ENCODE results near the gene LCE2C.
"Not testable (repeated sequence)": the region's sequence is repeated elsewhere in the genome, so short reads cannot be mapped to it uniquely, and the experiment has no call there.

Gene LCE2C

GRCh38 chr1:152674983-152675382, at the start of gene LCE2C:
LCE2C (plus strand) TSS chr1:152675279; CDS start chr1:152676016, 737 bp downstream.
- not testable (repeated sequence) for H3K36me3 ChIP-seq (ENCODE audit: insufficient read depth, low read length); H3F3A ChIP-seq (ENCODE audit: insufficient read depth, low read length); H3K27ac ChIP-seq (ENCODE audit: low read depth, low read length, poor library complexity, severe bottlenecking); H3K27me3 ChIP-seq (ENCODE audit: insufficient read depth, low read length); H3K9me3 ChIP-seq (ENCODE audit: low read length); H3K9ac ChIP-seq (ENCODE audit: low read length); H3K4me1 ChIP-seq (ENCODE audit: insufficient read depth, low read length, severe bottlenecking); H4K20me1 ChIP-seq (ENCODE audit: insufficient read depth, low read length); H3K9me2 ChIP-seq (ENCODE audit: low read depth, low read length); H2AFZ ChIP-seq (ENCODE audit: low read length); H3K79me2 ChIP-seq (ENCODE audit: insufficient read depth, low read length); H3K4me2 ChIP-seq (ENCODE audit: low read length); H3K4me3 ChIP-seq (ENCODE audit: low read depth, low read length, poor library complexity, severe bottlenecking)

DNA sequence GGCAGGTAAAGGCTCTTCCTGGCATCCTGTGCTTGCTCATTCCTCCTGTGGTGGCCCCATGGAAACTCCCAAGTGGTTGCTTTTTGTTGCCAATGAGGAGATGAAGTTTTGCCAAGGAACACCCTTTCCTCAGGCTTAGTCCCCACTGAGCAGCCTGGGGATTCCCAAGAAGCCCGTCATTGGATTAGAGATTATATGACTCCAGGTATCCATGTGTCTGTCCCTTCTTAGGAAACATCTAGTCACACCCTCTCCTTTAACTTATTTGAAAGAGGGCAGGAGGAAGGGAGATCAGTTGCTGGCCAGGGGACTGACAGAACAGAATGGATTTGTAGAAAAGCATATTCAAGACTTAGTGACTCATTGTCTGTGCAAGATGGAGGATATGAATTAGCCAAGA, 48.3 kb upstream of the LCE2C start:
- Histone ChIP-seq H3K4me2 (ENCODE audit: low read length) (no peak overlapping the region), H3K36me3 (ENCODE audit: insufficient read depth, low read length) (no peaks in the 10 kb centered on the region), H3K9me2 (ENCODE audit: low read depth, low read length) (no peaks in the 10 kb centered on the region), H3K79me2 (ENCODE audit: insufficient read depth, low read length) (no peaks in the 10 kb centered on the region), H3K4me3 (ENCODE audit: low read depth, low read length, poor library complexity, severe bottlenecking) (no peak overlapping the region), H2AFZ (ENCODE audit: low read length) (no peak overlapping the region), H4K20me1 (ENCODE audit: insufficient read depth, low read length) (no peaks in the 10 kb centered on the region), H3K9ac (ENCODE audit: low read length) (no peak overlapping the region), H3K27me3 (ENCODE audit: insufficient read depth, low read length) (no peaks in the 10 kb centered on the region), H3K4me1 (ENCODE audit: insufficient read depth, low read length, severe bottlenecking) (no peaks in the 10 kb centered on the region), H3F3A (ENCODE audit: insufficient read depth, low read length) (no peaks in the 10 kb centered on the region), H3K27ac (ENCODE audit: low read depth, low read length, poor library complexity, severe bottlenecking) (no peak overlapping the region), H3K9me3 (ENCODE audit: low read length) (no peaks in the 10 kb centered on the region)
- TF ChIP-seq, protein P1, sequence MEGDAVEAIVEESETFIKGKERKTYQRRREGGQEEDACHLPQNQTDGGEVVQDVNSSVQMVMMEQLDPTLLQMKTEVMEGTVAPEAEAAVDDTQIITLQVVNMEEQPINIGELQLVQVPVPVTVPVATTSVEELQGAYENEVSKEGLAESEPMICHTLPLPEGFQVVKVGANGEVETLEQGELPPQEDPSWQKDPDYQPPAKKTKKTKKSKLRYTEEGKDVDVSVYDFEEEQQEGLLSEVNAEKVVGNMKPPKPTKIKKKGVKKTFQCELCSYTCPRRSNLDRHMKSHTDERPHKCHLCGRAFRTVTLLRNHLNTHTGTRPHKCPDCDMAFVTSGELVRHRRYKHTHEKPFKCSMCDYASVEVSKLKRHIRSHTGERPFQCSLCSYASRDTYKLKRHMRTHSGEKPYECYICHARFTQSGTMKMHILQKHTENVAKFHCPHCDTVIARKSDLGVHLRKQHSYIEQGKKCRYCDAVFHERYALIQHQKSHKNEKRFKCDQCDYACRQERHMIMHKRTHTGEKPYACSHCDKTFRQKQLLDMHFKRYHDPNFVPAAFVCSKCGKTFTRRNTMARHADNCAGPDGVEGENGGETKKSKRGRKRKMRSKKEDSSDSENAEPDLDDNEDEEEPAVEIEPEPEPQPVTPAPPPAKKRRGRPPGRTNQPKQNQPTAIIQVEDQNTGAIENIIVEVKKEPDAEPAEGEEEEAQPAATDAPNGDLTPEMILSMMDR (IDR thresholded peaks at IDR 0.05; ENCODE audit: low read length), result no peak
- TF ChIP-seq EZH2 (IDR thresholded peaks at IDR 0.05; ENCODE audit: borderline replicate concordance, low read length), result no peak

DNA sequence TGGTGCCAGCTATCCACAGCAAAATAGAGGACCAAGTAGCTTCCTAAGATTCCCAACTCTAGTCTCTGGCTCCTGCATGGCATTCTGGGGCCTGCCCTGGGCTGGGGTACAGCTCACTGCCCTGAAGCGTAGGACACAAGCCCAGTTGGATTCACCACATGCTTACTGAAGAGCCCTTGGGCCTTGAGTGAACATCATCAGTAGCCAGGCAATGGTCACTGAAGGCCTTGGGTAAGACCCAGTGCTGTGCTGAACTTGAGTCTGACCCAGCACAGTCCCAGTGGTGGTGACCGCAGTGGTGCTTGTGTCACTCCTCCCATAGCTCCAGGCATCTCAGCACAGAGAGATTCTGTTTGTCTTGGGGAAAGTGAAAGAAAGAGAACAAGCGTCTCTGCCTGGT, 44.5 kb upstream of the LCE2C start:
- H3K9me3 ChIP-seq (ENCODE audit: low read length), result no peaks in the 10 kb centered on the region
- no peak overlapping the region for H3K27ac ChIP-seq (ENCODE audit: low read depth, low read length, poor library complexity, severe bottlenecking)
- no peaks in the 10 kb centered on the region for H3K9me2 ChIP-seq (ENCODE audit: low read depth, low read length)
- H3K79me2 ChIP-seq (ENCODE audit: insufficient read depth, low read length), result no peaks in the 10 kb centered on the region
- H4K20me1 ChIP-seq (ENCODE audit: insufficient read depth, low read length), result no peaks in the 10 kb centered on the region
- H3K36me3 ChIP-seq (ENCODE audit: insufficient read depth, low read length), result no peaks in the 10 kb centered on the region
- no peak overlapping the region for H3K4me2 ChIP-seq (ENCODE audit: low read length)
- H3F3A ChIP-seq (ENCODE audit: insufficient read depth, low read length), result no peaks in the 10 kb centered on the region
- H3K9ac ChIP-seq (ENCODE audit: low read length), result no peak overlapping the region
- TF ChIP-seq, protein P1 (IDR thresholded peaks at IDR 0.05; ENCODE audit: low read length), result no peak
- TF ChIP-seq EZH2 (IDR thresholded peaks at IDR 0.05; ENCODE audit: borderline replicate concordance, low read length), result no peak
- H3K4me3 ChIP-seq (ENCODE audit: low read depth, low read length, poor library complexity, severe bottlenecking), result no peak overlapping the region
- H3K27me3 ChIP-seq (ENCODE audit: insufficient read depth, low read length), result no peaks in the 10 kb centered on the region
- H2AFZ ChIP-seq (ENCODE audit: low read length), result no peak overlapping the region
- no peaks in the 10 kb centered on the region for H3K4me1 ChIP-seq (ENCODE audit: insufficient read depth, low read length, severe bottlenecking)

- Histone ChIP-seq H3K9ac (ENCODE audit: low read length) (no peak overlapping the region), H3K79me2 (ENCODE audit: insufficient read depth, low read length) (no peaks in the 10 kb centered on the region), H3K4me2 (ENCODE audit: low read length) (no peak overlapping the region), H3K4me1 (ENCODE audit: insufficient read depth, low read length, severe bottlenecking) (no peaks in the 10 kb centered on the region), H3K36me3 (ENCODE audit: insufficient read depth, low read length) (no peaks in the 10 kb centered on the region), H3K27ac (ENCODE audit: low read depth, low read length, poor library complexity, severe bottlenecking) (no peak overlapping the region), H2AFZ (ENCODE audit: low read length) (no peak overlapping the region), H3K9me3 (ENCODE audit: low read length) (no peaks in the 10 kb centered on the region), H3K4me3 (ENCODE audit: low read depth, low read length, poor library complexity, severe bottlenecking) (no peak overlapping the region), H3F3A (ENCODE audit: insufficient read depth, low read length) (no peaks in the 10 kb centered on the region), H3K27me3 (ENCODE audit: insufficient read depth, low read length) (no peaks in the 10 kb centered on the region), H4K20me1 (ENCODE audit: insufficient read depth, low read length) (no peaks in the 10 kb centered on the region), H3K9me2 (ENCODE audit: low read depth, low read length) (no peaks in the 10 kb centered on the region)
- TF ChIP-seq EZH2 (IDR thresholded peaks at IDR 0.05; ENCODE audit: borderline replicate concordance, low read length), result no peak
- TF ChIP-seq, protein P1 (IDR thresholded peaks at IDR 0.05; ENCODE audit: low read length), result no peak
These were observed 34.7 kb upstream of the LCE2C start for GRCh38 chr1:152640351-152640750.

Measured in OCI-LY1 (cell line).